RWPE2 (cell line): ENCODE data around the gene SUN3.

ENCODE experiments used
- ATAC-seq: fragments of 200-7000 bp; cut with Tn5 transposase; 3 replicates; pipeline ENCODE4 v1.9.1; 2021; ENCODE audit warnings: low read depth
- DNase-seq: peaks from one replicate; pipeline ENCODE4 v3.0.0-alpha.2; 2020; ENCODE audit warnings: low spot score
- H3K27ac ChIP-seq: fragments of 450-650 bp; 2 replicates; pipeline ENCODE4 v1.5.1; 2017; ENCODE audit warnings: mild to moderate bottlenecking; ENCODE audit not compliant: poor library complexity, severe bottlenecking
- H3K27me3 ChIP-seq: fragments of 250-450 bp; sonication (Bioruptor Pico); 2 replicates; pipeline ENCODE4 v1.5.1; 2021; ENCODE audit warnings: mild to moderate bottlenecking, moderate library complexity; ENCODE audit not compliant: insufficient read depth, poor library complexity, severe bottlenecking
- H3K36me3 ChIP-seq: fragments of 250-450 bp; sonication (Bioruptor Pico); 2 replicates; pipeline ENCODE4 v1.5.1; 2020; ENCODE audit warnings: low read depth, mild to moderate bottlenecking, moderate library complexity
- H3K4me1 ChIP-seq: fragments of 250-450 bp; sonication (Bioruptor Pico); 2 replicates; pipeline ENCODE4 v1.5.1; 2021; ENCODE audit warnings: mild to moderate bottlenecking, moderate library complexity; ENCODE audit not compliant: insufficient read depth, poor library complexity, severe bottlenecking
- H3K4me3 ChIP-seq: fragments of 250-450 bp; sonication (Bioruptor Pico); 2 replicates; pipeline ENCODE4 v1.5.1; 2021; ENCODE audit warnings: mild to moderate bottlenecking, moderate library complexity; ENCODE audit not compliant: severe bottlenecking
- H3K9me3 ChIP-seq: fragments of 250-450 bp; sonication (Bioruptor Pico); 2 replicates; pipeline ENCODE4 v1.5.1; 2021; ENCODE audit warnings: mild to moderate bottlenecking, moderate library complexity; ENCODE audit not compliant: severe bottlenecking
- CTCF ChIP-seq: fragments of 450-650 bp; IDR thresholded peaks from one replicate; pipeline ENCODE4 v1.5.1; 2017; ENCODE audit warnings: mild to moderate bottlenecking, moderate library complexity; ENCODE audit not compliant: poor library complexity, severe bottlenecking

The SUN3 gene

GRCh38 chr7:47967708-47968107, 61.2 kb downstream of the SUN3 start:
- ATAC-seq (no peak), DNase-seq (no peak)
- H3K4me3 ChIP-seq: no peak overlapping the region
- peaks cover 89% of the 10 kb centered on the region for H3K36me3 ChIP-seq
- H3K4me1 ChIP-seq: no peaks in the 10 kb centered on the region
- no peak overlapping the region for H3K27ac ChIP-seq
- TF ChIP-seq CTCF: no peak
- H3K27me3 ChIP-seq: no peaks in the 10 kb centered on the region
- no peaks in the 10 kb centered on the region for H3K9me3 ChIP-seq

- Histone ChIP-seq H3K36me3 (peaks cover 87% of the 10 kb centered on the region), H3K27me3 (no peaks in the 10 kb centered on the region), H3K27ac (no peak overlapping the region), H3K9me3 (no peaks in the 10 kb centered on the region), H3K4me1 (no peaks in the 10 kb centered on the region), H3K4me3 (no peak overlapping the region)
- ATAC-seq: no peak
- no peak for DNase-seq
- no peak for TF ChIP-seq CTCF
These were observed 61.8 kb downstream of the SUN3 start for GRCh38 chr7:47967123-47967522.

- no peak for TF ChIP-seq CTCF
- no peaks in the 10 kb centered on the region for H3K4me1 ChIP-seq
- no peaks in the 10 kb centered on the region for H3K9me3 ChIP-seq
- no peak overlapping the region for H3K4me3 ChIP-seq
- ATAC-seq (no peak), DNase-seq (no peak)
- no peaks in the 10 kb centered on the region for H3K27me3 ChIP-seq
- H3K36me3 ChIP-seq: peaks cover 82% of the 10 kb centered on the region
- H3K27ac ChIP-seq: no peak overlapping the region
These were observed 63.5 kb downstream of the SUN3 start for GRCh38 chr7:47965456-47965855.

GRCh38 chr7:47962262-47962661, 66.6 kb downstream of the SUN3 start:
- H3K9me3 ChIP-seq: no peaks in the 10 kb centered on the region

GRCh38 chr7:47957156-47957555, 71.8 kb downstream of the SUN3 start:
- DNase-seq (no peak), ATAC-seq (no peak)
- Histone ChIP-seq H3K36me3 (peaks cover 41% of the 10 kb centered on the region), H3K4me3 (no peak overlapping the region), H3K9me3 (no peaks in the 10 kb centered on the region), H3K27me3 (no peaks in the 10 kb centered on the region), H3K4me1 (no peaks in the 10 kb centered on the region), H3K27ac (no peak overlapping the region)
- TF ChIP-seq CTCF: no peak

More at GRCh38 chr7:47962262-47962661, 66.6 kb downstream of the SUN3 start:
- H3K27ac ChIP-seq: no peak overlapping the region
- no peak for TF ChIP-seq CTCF
- ATAC-seq (no peak), DNase-seq (no peak)
- no peaks in the 10 kb centered on the region for H3K4me1 ChIP-seq
- H3K4me3 ChIP-seq: no peak overlapping the region
- H3K27me3 ChIP-seq: no peaks in the 10 kb centered on the region
- peaks cover 69% of the 10 kb centered on the region for H3K36me3 ChIP-seq
